HG02981 (cell line): ENCODE data around the gene NCCRP1.
"Not testable (repeated sequence)": the region's sequence is repeated elsewhere in the genome, so short reads cannot be mapped to it uniquely, and the experiment has no call there.

Source experiments
- ATAC-seq: cut with Tn5 transposase; IDR thresholded peaks from one replicate; pipeline ENCODE4 v1.9.1; 2021; ENCODE audit warnings: mild to moderate bottlenecking, moderate library complexity; ENCODE audit not compliant: unreplicated experiment

Gene NCCRP1

GRCh38 chr19:39238944-39239343 is 42.2 kb downstream of the NCCRP1 start:
- no peak for ATAC-seq

GRCh38 chr19:39240421-39240820 is 43.7 kb downstream of the NCCRP1 start:
- no peak for ATAC-seq

- not testable (repeated sequence) for ATAC-seq
These were observed 47.0 kb downstream of the NCCRP1 start for GRCh38 chr19:39243741-39244140.

- ATAC-seq: not testable (repeated sequence)
These were observed 47.8 kb downstream of the NCCRP1 start, which contains the start of gene IFNL3 for GRCh38 chr19:39244410-39245100. Gene IFNL3 (minus strand): TSS chr19:39245006. CDS start chr19:39244967, 39 bp downstream.

- not testable (repeated sequence) for ATAC-seq
These were observed 48.4 kb downstream of the NCCRP1 start for GRCh38 chr19:39245166-39245565.

- no peak for ATAC-seq
These were observed 50.3 kb downstream of the NCCRP1 start for GRCh38 chr19:39246951-39247669.

- no peak for ATAC-seq
These were observed 51.2 kb downstream of the NCCRP1 start for GRCh38 chr19:39247701-39248664.

GRCh38 chr19:39248806-39249205 is 52.0 kb downstream of the NCCRP1 start, which contains the start of gene IFNL4:
Gene IFNL4 (minus strand): TSS chr19:39248856.
- ATAC-seq: no peak

- ATAC-seq: no peak
These were observed 54.3 kb downstream of the NCCRP1 start for GRCh38 chr19:39251081-39251480.
